SU-DHL-6 (cell line): ENCODE measurements around the gene C5orf63.

Experiments used
- CTCF ChIP-seq: fragments of 200-600 bp; sonication (generic); IDR thresholded peaks from one replicate; pipeline ENCODE4 v1.5.1; 2017; ENCODE audit warnings: antibody characterized with exemption, mild to moderate bottlenecking, low read length, moderate library complexity; ENCODE audit not compliant: insufficient read depth, poor library complexity, severe bottlenecking
- EZH2phosphoT487 ChIP-seq: fragments of 200-600 bp; sonication (generic), shearing (Covaris generic); conservative IDR thresholded peaks from 2 replicates; pipeline ENCODE4 v1.6.1; 2018; ENCODE audit warnings: mild to moderate bottlenecking, antibody characterized with exemption, low read length, moderate library complexity, mixed read lengths

GRCh38 chr5:127101935-127102334, 28.6 kb upstream of the C5orf63 start:
- TF ChIP-seq CTCF (no peak), EZH2phosphoT487 (no peak)
